T-helper 1 cell (primary cell): ENCODE results near the gene SYNDIG1.

ENCODE experiments used
- DNase-seq, 5 donors: peaks; one replicate each; pipeline ENCODE4 v3.0.0-alpha.2; 2012 to 2020

SYNDIG1 gene

GRCh38 chr20:24664266-24664986 is 195.0 kb downstream of the SYNDIG1 start:
- DNase-seq = no peak

DNA sequence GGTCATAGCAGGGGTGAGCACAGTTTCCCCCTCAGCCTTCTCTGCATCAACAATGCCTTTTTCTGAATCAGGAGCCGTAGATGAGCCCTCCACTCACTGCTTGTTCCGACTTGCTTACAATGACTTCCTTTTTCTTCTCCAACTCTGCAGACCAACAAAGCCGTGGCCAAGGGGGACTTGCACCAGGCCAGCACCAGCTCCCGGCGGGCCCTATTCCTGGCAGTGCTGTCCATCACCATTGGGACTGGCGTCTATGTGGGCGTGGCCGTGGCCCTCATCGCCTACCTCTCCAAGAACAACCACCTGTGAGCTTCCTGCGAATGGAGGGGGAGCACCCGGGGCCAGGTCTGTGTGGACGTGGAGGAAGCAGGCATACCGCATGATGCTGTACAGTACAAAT is 195.8 kb downstream of the SYNDIG1 start:
- DNase-seq = no peak

DNA sequence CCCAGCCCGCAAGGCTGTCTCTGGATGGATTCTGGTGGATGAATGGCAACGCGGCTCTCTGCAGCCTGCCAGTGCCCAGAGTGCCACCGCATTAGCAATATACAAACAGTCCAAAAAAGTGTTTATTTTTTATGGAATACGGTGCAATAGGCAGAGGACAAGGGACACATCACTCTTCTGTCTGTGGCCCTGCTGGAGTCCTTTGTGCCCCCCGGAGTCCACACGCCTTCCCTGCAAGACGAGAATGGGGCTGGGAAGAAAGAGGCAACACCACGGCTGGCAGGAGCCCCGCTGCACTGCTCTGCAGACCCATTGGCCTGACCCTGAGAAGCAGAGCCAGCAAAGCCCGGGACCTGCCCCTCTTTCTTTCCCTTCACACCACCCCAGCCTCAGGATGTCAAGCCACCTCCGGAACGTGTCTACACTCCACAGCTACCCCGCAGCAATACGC is 196.3 kb downstream of the SYNDIG1 start:
- no peak for DNase-seq

- no peak for DNase-seq
These were observed 198.4 kb downstream of the SYNDIG1 start for GRCh38 chr20:24667689-24668383.

- no peak for DNase-seq
These were observed 198.9 kb downstream of the SYNDIG1 start for GRCh38 chr20:24668384-24668702.

DNA sequence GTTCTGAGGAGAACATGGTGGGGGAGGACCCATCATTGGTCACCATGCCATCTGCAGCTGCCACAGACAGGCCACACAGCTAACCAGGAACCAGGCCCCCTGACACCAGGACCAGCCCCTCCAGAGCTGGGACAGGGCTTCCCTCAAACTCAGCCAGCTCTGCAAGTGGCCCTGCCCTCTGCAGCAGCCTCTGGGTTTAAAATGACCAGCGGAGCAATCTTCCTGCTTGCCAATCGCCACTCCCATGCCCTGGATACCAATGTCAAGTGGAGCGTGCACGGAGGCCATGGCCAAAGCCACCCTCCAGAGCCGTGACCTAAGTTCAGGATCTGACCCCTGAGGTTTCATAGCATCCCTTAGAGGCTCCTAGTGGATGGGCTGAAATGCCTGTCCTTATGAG is 199.4 kb downstream of the SYNDIG1 start:
- no peak for DNase-seq

GRCh38 chr20:24669701-24670100 is 200.3 kb downstream of the SYNDIG1 start:
- no peak for DNase-seq

GRCh38 chr20:24670341-24670872 is 201.0 kb downstream of the SYNDIG1 start:
- DNase-seq = no peak

GRCh38 chr20:24670981-24671380 is 201.6 kb downstream of the SYNDIG1 start:
- no peak for DNase-seq

- DNase-seq = no peak
These were observed 202.9 kb downstream of the SYNDIG1 start for GRCh38 chr20:24672181-24672880.

- DNase-seq = no peak
These were observed 203.7 kb downstream of the SYNDIG1 start for GRCh38 chr20:24672886-24673677.

- no peak for DNase-seq
These were observed 204.5 kb downstream of the SYNDIG1 start for GRCh38 chr20:24673678-24674570.

DNA sequence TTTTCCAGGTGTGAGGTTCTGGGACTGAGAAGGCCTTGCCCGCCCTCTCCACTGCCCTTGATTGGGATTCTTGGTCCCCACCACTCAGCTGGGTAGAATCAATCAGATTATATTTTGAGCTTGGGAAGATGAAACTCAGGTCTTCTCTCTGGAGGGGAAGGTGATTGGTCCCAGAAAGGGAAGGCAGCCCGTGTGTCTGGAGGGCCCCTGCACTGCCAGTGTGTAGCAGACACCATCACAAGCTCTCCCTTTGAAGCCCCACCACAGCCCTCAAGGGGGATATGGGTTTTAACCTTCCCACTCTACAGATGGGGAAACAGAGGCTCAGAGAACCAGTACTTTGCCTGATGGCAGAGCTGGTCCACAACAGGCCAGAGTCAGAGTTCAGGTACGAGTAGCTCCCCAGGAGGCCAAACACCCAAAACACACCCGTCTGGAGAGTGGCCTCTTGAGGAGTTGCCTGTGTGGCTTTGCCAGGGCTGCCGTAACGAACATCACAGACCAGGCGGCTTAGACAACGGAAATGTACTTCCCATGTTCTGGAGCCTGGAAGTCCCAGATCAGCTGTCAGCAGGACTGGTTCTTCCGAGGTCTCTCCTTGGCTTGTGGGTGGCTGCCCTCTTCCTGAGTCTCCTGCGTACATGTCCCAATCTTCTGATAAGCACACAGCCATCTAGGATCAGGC is 205.6 kb downstream of the SYNDIG1 start:
- no peak for DNase-seq

- DNase-seq = no peak
These were observed 206.4 kb downstream of the SYNDIG1 start for GRCh38 chr20:24675651-24676352.

DNA sequence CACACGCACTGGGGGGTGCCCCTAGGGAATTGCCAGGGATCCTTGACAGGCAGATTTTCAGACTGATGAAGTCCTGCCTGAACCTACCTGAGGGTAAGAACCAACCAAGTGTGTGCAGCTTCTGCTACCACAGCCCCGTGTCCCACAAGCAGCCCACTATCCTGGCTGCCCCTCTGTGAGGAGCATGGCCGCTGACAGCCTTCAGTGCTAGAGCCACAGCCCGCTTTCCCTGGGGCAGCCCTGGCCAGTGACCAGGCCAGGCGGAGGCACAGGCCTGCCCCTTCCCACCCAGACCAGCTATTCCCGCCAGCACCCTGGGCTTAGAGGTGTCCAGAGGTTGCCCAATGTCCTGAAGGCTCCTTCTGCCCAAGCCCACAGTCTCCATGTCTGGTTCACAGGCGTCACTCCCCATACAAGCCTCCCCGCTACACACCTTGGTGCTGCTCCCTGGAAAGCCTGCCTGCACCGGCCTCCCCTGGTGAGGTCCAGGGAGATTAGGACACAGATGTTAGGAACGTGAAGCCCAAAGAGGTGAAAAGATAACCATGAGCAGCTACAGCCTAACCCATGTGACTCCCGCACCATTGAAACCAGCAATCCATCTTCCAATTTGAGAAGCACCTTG is 207.0 kb downstream of the SYNDIG1 start:
- no peak for DNase-seq

GRCh38 chr20:24676978-24677370 is 207.5 kb downstream of the SYNDIG1 start:
- no peak for DNase-seq

DNA sequence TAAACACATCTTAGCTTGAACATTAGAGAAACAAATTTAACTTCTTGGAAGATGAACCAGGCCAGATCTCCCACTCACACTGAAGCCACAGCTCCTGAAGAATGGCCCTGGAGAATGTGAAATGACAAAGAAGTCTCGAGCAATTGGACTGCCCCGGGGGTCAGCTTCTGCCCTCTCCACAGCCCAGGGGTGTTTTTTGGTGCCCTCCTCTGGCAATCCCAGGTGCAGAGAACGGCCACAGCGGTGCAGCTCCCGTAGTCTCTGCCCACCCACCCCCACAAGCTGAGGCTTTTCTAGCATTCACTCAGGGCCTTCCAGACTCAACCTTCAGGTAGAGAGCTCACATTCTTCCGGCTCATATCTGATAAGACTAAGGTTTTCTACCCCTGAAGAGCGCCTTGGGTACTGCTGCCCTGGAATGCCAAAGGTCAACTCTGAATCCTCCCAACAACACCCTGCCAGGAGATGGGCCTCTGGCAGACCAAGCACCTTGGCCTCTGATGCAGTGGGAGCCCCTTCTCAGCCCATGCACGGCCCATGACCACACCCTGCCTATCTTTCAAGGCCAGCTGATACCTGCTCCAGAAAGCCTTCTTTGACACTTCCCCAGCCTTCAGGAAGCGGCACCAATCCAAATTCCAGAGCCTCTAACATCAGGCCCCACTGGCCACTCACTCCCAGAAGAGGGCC is 208.3 kb downstream of the SYNDIG1 start:
- no peak for DNase-seq

GRCh38 chr20:24678351-24679106 is 209.1 kb downstream of the SYNDIG1 start:
- DNase-seq = no peak
